K562 (cell line): ENCODE measurements around the gene KRT28. TPM values are rescaled to one million over a fixed set of nuclear protein-coding genes. Genes with fewer than 3 reads are reported as not detected.

Source experiments
- CBFA2T2 ChIP-seq: fragments of 450-650 bp; conservative IDR thresholded peaks from 2 replicates; pipeline ENCODE4 v1.6.1; 2017; ENCODE audit warnings: mild to moderate bottlenecking
- CC2D1A ChIP-seq: fragments of 450-650 bp; IDR thresholded peaks from 2 replicates; pipeline ENCODE4 v1.6.1; 2017; ENCODE audit warnings: mild to moderate bottlenecking
- FOXA1 ChIP-seq: fragments of 450-650 bp; IDR thresholded peaks from 2 replicates; pipeline ENCODE4 v1.6.1; 2016; ENCODE audit warnings: mild to moderate bottlenecking, borderline replicate concordance
- HDAC2 ChIP-seq: fragments of 450-650 bp; IDR thresholded peaks from 2 replicates; pipeline ENCODE4 v1.6.1; 2016; ENCODE audit warnings: mild to moderate bottlenecking
- MTA1 ChIP-seq: fragments of 450-650 bp; IDR thresholded peaks from 2 replicates; pipeline ENCODE4 v1.6.1; 2017; ENCODE audit warnings: borderline replicate concordance
- NCOA6 ChIP-seq: fragments of 450-650 bp; IDR thresholded peaks from 2 replicates; pipeline ENCODE4 v1.6.1; 2017; ENCODE audit warnings: mild to moderate bottlenecking
- NFIC ChIP-seq: fragments of 450-650 bp; IDR thresholded peaks from 2 replicates; pipeline ENCODE4 v1.6.1; 2017; ENCODE audit warnings: mild to moderate bottlenecking, inconsistent platforms
- NR2C1 ChIP-seq, 2 experiments: fragments of 450-650 bp; IDR thresholded peaks; 2 replicates each; pipeline ENCODE4 v1.6.1; 2017; ENCODE audit warnings: mild to moderate bottlenecking in 2 of 2, antibody characterized with exemption in 1 of 2, inconsistent platforms in 1 of 2, missing compliant biosample characterization in 1 of 2, missing genetic modification characterization in 1 of 2
- RBM22 ChIP-seq: fragments of 200-400 bp; formaldehyde crosslinking; IDR thresholded peaks from 2 replicates; pipeline ENCODE4 v1.6.1; 2018; ENCODE audit warnings: low read length, low read depth; ENCODE audit not compliant: poor library complexity, severe bottlenecking
- SRSF1 ChIP-seq: fragments of 200-400 bp; formaldehyde crosslinking; IDR thresholded peaks from 2 replicates; pipeline ENCODE4 v1.6.1; 2017; ENCODE audit warnings: mild to moderate bottlenecking, low read depth, low read length, moderate library complexity
- SRSF9 ChIP-seq: fragments of 200-400 bp; formaldehyde crosslinking; IDR thresholded peaks from 2 replicates; pipeline ENCODE4 v1.6.1; 2017; ENCODE audit warnings: low read depth, low read length, borderline replicate concordance
- SUPT5H ChIP-seq: fragments of 450-650 bp; IDR thresholded peaks from 2 replicates; pipeline ENCODE4 v1.6.1; 2016
- THRAP3 ChIP-seq: fragments of 450-650 bp; IDR thresholded peaks from 2 replicates; pipeline ENCODE4 v1.6.1; 2016; ENCODE audit warnings: mild to moderate bottlenecking, inconsistent platforms, borderline replicate concordance
- XRCC4 ChIP-seq: IDR thresholded peaks from one replicate; pipeline ENCODE4 v1.6.1; 2011; ENCODE audit not compliant: insufficient read depth, insufficient read length; ENCODE audit errors: extremely low read depth
- ZC3H4 ChIP-seq: sonication (generic); formaldehyde crosslinking; IDR thresholded peaks from 2 replicates; pipeline ENCODE4 v1.9.0; 2021; ENCODE audit warnings: missing genetic modification reagents, borderline replicate concordance
- ZNF143 ChIP-seq: sonication (generic); formaldehyde crosslinking; IDR thresholded peaks from 2 replicates; pipeline ENCODE4 v1.9.0; 2022; ENCODE audit warnings: mild to moderate bottlenecking, missing genetic modification reagents
- ZNF217 ChIP-seq: sonication (generic); formaldehyde crosslinking; IDR thresholded peaks from 2 replicates; pipeline ENCODE4 v1.8.0; 2022; ENCODE audit warnings: mild to moderate bottlenecking, missing genetic modification reagents
- ZNF41 ChIP-seq: fragments of 250-450 bp; sonication (Bioruptor Pico); conservative IDR thresholded peaks from 2 replicates; pipeline ENCODE4 v1.4.0; 2020; ENCODE audit warnings: mild to moderate bottlenecking
- polyA plus RNA-seq, 8 experiments: library from polyadenylated mRNA; depleted of rRNA in 4 of 8; stranded (reverse) in 5 of 8; unstranded in 3 of 8; fragments of >200 nt; fragmentation: Nextera tagmentation in 2 of 8; fragmentation: Illumina TruSeq in 1 of 8; extraction: Ambion mirVana in 2 of 8; extraction: Trizol in 1 of 8; gene quantifications; 2 replicates each; pipeline versions ENCODE4 v1.2.1 to v1.2.3, GENCODE V29; 2011 to 2014; ENCODE audit warnings: inconsistent platforms in 1 of 8, missing spikeins in 1 of 8
- total RNA-seq, 7 experiments: library from RNA; depleted of rRNA in 6 of 7; stranded (reverse); fragments of >200 nt in 6 of 7; fragmentation: Illumina TruSeq in 2 of 7; extraction: Trizol in 2 of 7; gene quantifications; 2 replicates each; pipeline versions ENCODE4 v1.2.1 to v1.2.3, GENCODE V29; 2011 to 2021; ENCODE audit warnings: low replicate concordance in 1 of 7
- TF ChIP-seq, protein P1 (sequence below): IDR thresholded peaks from 3 replicates; pipeline ENCODE4 v1.6.1; 2011; ENCODE audit warnings: borderline replicate concordance, mild to moderate bottlenecking, moderate library complexity; ENCODE audit not compliant: insufficient read length; ENCODE audit errors: extremely low read depth
- TF ChIP-seq, protein P2 (sequence below): IDR thresholded peaks from 2 replicates; pipeline ENCODE4 v1.6.1; 2012; ENCODE audit warnings: low read depth, low read length, improper control_type of control experiment, borderline replicate concordance
- TF ChIP-seq, protein P3 (sequence below): sonication (generic); formaldehyde crosslinking; IDR thresholded peaks from 2 replicates; pipeline ENCODE4 v1.8.0; 2022; ENCODE audit warnings: mild to moderate bottlenecking, missing genetic modification reagents

Gene KRT28
- total and polyA plus RNA-seq, 9 of the 15 experiments (the other 6 are each of a cell fraction or from before 2014, with no cell fraction given) = not detected

DNA sequence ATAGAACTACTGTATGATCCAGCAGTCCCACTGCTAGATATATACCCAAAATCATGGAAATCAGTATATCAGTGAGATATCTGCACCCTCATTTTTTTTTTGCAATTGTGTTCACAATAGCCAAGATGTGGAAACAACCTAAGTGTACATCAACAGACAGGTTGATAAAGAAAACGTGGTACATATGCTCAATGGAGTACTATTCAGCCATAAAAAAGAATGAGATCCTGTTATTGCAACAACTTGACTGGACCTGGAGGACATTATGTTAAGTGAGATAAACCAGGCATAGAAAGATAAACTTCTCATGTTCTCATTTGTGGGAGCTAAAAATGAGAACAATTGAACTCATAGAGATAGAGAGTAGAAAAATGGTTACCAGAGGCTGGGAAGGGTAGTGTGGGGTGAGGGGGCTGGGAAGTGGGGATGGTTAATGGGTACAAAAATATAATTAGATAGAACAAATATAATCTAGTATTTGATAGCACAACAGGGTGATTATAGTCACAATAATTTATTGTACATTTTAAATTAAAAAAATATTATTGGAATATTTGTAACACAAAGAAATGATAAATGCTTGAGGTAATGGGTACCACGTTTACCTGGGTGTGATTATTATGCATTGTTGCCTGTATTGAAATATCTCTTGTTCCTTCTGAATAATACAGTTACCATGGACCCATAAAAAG is 30.5 kb upstream of the KRT28 start (continued):
- TF ChIP-seq, protein P1, sequence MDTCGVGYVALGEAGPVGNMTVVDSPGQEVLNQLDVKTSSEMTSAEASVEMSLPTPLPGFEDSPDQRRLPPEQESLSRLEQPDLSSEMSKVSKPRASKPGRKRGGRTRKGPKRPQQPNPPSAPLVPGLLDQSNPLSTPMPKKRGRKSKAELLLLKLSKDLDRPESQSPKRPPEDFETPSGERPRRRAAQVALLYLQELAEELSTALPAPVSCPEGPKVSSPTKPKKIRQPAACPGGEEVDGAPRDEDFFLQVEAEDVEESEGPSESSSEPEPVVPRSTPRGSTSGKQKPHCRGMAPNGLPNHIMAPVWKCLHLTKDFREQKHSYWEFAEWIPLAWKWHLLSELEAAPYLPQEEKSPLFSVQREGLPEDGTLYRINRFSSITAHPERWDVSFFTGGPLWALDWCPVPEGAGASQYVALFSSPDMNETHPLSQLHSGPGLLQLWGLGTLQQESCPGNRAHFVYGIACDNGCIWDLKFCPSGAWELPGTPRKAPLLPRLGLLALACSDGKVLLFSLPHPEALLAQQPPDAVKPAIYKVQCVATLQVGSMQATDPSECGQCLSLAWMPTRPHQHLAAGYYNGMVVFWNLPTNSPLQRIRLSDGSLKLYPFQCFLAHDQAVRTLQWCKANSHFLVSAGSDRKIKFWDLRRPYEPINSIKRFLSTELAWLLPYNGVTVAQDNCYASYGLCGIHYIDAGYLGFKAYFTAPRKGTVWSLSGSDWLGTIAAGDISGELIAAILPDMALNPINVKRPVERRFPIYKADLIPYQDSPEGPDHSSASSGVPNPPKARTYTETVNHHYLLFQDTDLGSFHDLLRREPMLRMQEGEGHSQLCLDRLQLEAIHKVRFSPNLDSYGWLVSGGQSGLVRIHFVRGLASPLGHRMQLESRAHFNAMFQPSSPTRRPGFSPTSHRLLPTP = no peak
- TF ChIP-seq ZNF41 (CRISPR knock-in tag) (no peak), NFIC (0 out of 2 replicates have a peak, but pooled peaks have one; percentile 16), THRAP3 (peak; percentile 28; the same call in 1 of the 2 replicates), SRSF9 (no peak), SUPT5H (no peak), SRSF1 (no peak), CBFA2T2 (no peak), ZNF143 (CRISPR knock-in tag) (no peak), HDAC2 (peak; percentile 77), XRCC4 (no peak), RBM22 (no peak), CC2D1A (no peak), ZNF217 (CRISPR knock-in tag) (no peak), NCOA6 (no peak), NR2C1 (IDR thresholded peaks at IDR 0.05) (no peak), NR2C1 (tag; IDR thresholded peaks at IDR 0.05) (no peak), FOXA1 (no peak), ZC3H4 (CRISPR knock-in tag) (no peak), MTA1 (no peak)
- TF ChIP-seq, protein P2, sequence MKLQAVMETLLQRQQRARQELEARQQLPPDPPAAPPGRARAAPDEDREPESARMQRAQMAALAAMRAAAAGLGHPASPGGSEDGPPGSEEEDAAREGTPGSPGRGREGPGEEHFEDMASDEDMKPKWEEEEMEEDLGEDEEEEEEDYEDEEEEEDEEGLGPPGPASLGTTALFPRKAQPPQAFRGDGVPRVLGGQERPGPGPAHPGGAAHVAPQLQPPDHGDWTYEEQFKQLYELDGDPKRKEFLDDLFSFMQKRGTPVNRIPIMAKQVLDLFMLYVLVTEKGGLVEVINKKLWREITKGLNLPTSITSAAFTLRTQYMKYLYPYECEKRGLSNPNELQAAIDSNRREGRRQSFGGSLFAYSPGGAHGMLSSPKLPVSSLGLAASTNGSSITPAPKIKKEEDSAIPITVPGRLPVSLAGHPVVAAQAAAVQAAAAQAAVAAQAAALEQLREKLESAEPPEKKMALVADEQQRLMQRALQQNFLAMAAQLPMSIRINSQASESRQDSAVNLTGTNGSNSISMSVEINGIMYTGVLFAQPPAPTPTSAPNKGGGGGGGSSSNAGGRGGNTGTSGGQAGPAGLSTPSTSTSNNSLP = no peak
- TF ChIP-seq, protein P3, sequence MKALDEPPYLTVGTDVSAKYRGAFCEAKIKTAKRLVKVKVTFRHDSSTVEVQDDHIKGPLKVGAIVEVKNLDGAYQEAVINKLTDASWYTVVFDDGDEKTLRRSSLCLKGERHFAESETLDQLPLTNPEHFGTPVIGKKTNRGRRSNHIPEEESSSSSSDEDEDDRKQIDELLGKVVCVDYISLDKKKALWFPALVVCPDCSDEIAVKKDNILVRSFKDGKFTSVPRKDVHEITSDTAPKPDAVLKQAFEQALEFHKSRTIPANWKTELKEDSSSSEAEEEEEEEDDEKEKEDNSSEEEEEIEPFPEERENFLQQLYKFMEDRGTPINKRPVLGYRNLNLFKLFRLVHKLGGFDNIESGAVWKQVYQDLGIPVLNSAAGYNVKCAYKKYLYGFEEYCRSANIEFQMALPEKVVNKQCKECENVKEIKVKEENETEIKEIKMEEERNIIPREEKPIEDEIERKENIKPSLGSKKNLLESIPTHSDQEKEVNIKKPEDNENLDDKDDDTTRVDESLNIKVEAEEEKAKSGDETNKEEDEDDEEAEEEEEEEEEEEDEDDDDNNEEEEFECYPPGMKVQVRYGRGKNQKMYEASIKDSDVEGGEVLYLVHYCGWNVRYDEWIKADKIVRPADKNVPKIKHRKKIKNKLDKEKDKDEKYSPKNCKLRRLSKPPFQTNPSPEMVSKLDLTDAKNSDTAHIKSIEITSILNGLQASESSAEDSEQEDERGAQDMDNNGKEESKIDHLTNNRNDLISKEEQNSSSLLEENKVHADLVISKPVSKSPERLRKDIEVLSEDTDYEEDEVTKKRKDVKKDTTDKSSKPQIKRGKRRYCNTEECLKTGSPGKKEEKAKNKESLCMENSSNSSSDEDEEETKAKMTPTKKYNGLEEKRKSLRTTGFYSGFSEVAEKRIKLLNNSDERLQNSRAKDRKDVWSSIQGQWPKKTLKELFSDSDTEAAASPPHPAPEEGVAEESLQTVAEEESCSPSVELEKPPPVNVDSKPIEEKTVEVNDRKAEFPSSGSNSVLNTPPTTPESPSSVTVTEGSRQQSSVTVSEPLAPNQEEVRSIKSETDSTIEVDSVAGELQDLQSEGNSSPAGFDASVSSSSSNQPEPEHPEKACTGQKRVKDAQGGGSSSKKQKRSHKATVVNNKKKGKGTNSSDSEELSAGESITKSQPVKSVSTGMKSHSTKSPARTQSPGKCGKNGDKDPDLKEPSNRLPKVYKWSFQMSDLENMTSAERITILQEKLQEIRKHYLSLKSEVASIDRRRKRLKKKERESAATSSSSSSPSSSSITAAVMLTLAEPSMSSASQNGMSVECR = no peak
